SK-N-SH (cell line): ENCODE data around the gene GRM7. TPM values are rescaled to one million over a fixed set of nuclear protein-coding genes. Genes with fewer than 3 reads are reported as not detected.
"Not testable (repeated sequence)": the region's sequence is repeated elsewhere in the genome, so short reads cannot be mapped to it uniquely, and the experiment has no call there.

Experiments used
- CTCF ChIA-PET: fragments of 300-600, 350-600 bp; formaldehyde crosslinking; extraction: SDS; loops from one replicate; lab custom pipeline; 2021; lab: Yijun Ruan, JAX
- POLR2A ChIA-PET: fragments of 350-600 bp; sonication (Branson Sonifier 250); formaldehyde crosslinking; extraction: SDS; loops from one replicate; lab custom pipeline; 2020; ENCODE audit warnings: antibody characterized with exemption, inconsistent platforms; lab: Yijun Ruan, JAX
- DNase-seq: peaks from one replicate; pipeline ENCODE4 v3.0.0; 2012
- H2AFZ ChIP-seq: fragments of 200-600 bp; sonication (generic); 2 replicates; pipeline ENCODE4 v1.8.1; 2016; ENCODE audit warnings: antibody characterized with exemption, mild to moderate bottlenecking, low read depth
- H3F3A ChIP-seq: fragments of 200-600 bp; sonication (generic); replicated peaks from 2 replicates; pipeline ENCODE3; 2016; ENCODE audit warnings: antibody characterized with exemption, mild to moderate bottlenecking; ENCODE audit not compliant: insufficient read depth
- H3K27ac ChIP-seq, 2 experiments: fragments of 200-500 bp in 1 of 2; fragments of 200-600 bp in 1 of 2; sonication (Bioruptor generic) in 1 of 2; sonication (generic), shearing (Covaris generic) in 1 of 2; 2 replicates each; pipeline versions ENCODE4 v1.5.1 to v1.6.1; 2014 to 2016; ENCODE audit warnings: low read depth in 2 of 2, inconsistent platforms in 1 of 2, low read length in 1 of 2, mild to moderate bottlenecking in 1 of 2, mixed read lengths in 1 of 2
- H3K27me3 ChIP-seq: fragments of 200-600 bp; sonication (generic), shearing (Covaris generic); 2 replicates; pipeline ENCODE4 v1.6.1; 2016; ENCODE audit warnings: mixed run types; ENCODE audit not compliant: insufficient read depth
- H3K36me3 ChIP-seq, 2 experiments: fragments of 200-500 bp in 1 of 2; fragments of 200-600 bp in 1 of 2; sonication (Bioruptor generic) in 1 of 2; sonication (generic) in 1 of 2; replicated peaks in 1 of 2; 2 replicates each; pipeline versions ENCODE3 to v1.5.1; 2014 to 2016; ENCODE audit warnings: low read length in 1 of 2, mild to moderate bottlenecking in 1 of 2; ENCODE audit not compliant: insufficient read depth in 2 of 2, control insufficient read depth in 1 of 2
- H3K4me1 ChIP-seq, 2 experiments: fragments of 200-500 bp in 1 of 2; fragments of 200-600 bp in 1 of 2; sonication (Bioruptor generic) in 1 of 2; sonication (generic), shearing (Covaris generic) in 1 of 2; 2 replicates each; pipeline versions ENCODE4 v1.5.1 to v1.6.1; 2014 to 2016; ENCODE audit warnings: low read depth in 1 of 2, low read length in 1 of 2, mixed run types in 1 of 2; ENCODE audit not compliant: insufficient read depth in 2 of 2, control insufficient read depth in 1 of 2
- H3K4me2 ChIP-seq: fragments of 200-600 bp; sonication (generic), shearing (Covaris generic); 2 replicates; pipeline ENCODE4 v1.6.1; 2017; ENCODE audit warnings: mixed run types
- H3K4me3 ChIP-seq, 2 experiments: fragments of 200-500 bp in 1 of 2; fragments of 200-600 bp in 1 of 2; sonication (Bioruptor generic) in 1 of 2; sonication (generic), shearing (Covaris generic) in 1 of 2; 2 replicates each; pipeline versions ENCODE4 v1.5.1 to v1.8.1; 2014 to 2016; ENCODE audit warnings: low read depth in 2 of 2, inconsistent platforms in 1 of 2, low read length in 1 of 2, mild to moderate bottlenecking in 1 of 2, mixed read lengths in 1 of 2, moderate library complexity in 1 of 2
- H3K79me2 ChIP-seq: fragments of 200-600 bp; sonication (generic); 2 replicates; pipeline ENCODE4 v1.8.1; 2017; ENCODE audit warnings: mild to moderate bottlenecking; ENCODE audit not compliant: insufficient read depth
- H3K9ac ChIP-seq: fragments of 200-600 bp; sonication (generic); 2 replicates; pipeline ENCODE4 v1.6.1; 2017; ENCODE audit warnings: mixed run types
- H3K9me2 ChIP-seq: fragments of 200-600 bp; sonication (generic); 2 replicates; pipeline ENCODE4 v1.6.1; 2017; ENCODE audit warnings: mixed run types
- H3K9me3 ChIP-seq: fragments of 200-600 bp; sonication (generic); 2 replicates; pipeline ENCODE4 v1.6.1; 2017; ENCODE audit warnings: mixed run types, mild to moderate bottlenecking, moderate library complexity
- H4K20me1 ChIP-seq: fragments of 200-600 bp; sonication (generic); 2 replicates; pipeline ENCODE4 v1.6.1; 2017; ENCODE audit warnings: mild to moderate bottlenecking, mixed run types; ENCODE audit not compliant: insufficient read depth
- CHD2 ChIP-seq: fragments of 150-350 bp; IDR thresholded peaks from 2 replicates; pipeline ENCODE4 v1.6.1; 2018; ENCODE audit warnings: low read length; ENCODE audit not compliant: partially characterized antibody
- ELF1 ChIP-seq: IDR thresholded peaks from 2 replicates; pipeline ENCODE4 v1.4.0; 2012
- EP300 ChIP-seq, 2 experiments: IDR thresholded peaks; 2 replicates each; pipeline versions ENCODE4 v1.4.0 to v1.6.1; 2012; ENCODE audit warnings: borderline replicate concordance in 1 of 2, low read depth in 1 of 2, low read length in 1 of 2
- FOSL2 ChIP-seq: IDR thresholded peaks from 2 replicates; pipeline ENCODE4 v1.4.0; 2012; ENCODE audit warnings: low read depth, mild to moderate bottlenecking, moderate library complexity, borderline replicate concordance
- JUND ChIP-seq: IDR thresholded peaks from 2 replicates; pipeline ENCODE4 v1.4.0; 2012
- MEF2A ChIP-seq: IDR thresholded peaks from 2 replicates; pipeline ENCODE4 v1.4.0; 2012; ENCODE audit warnings: low read depth, borderline replicate concordance
- MXI1 ChIP-seq: IDR thresholded peaks from 2 replicates; pipeline ENCODE4 v1.6.1; 2012; ENCODE audit warnings: mild to moderate bottlenecking, low read depth, low read length, improper control_type of control experiment
- NFIC ChIP-seq: IDR thresholded peaks from 2 replicates; pipeline ENCODE4 v1.4.0; 2012; ENCODE audit warnings: borderline replicate concordance
- RAD21 ChIP-seq: IDR thresholded peaks from 2 replicates; pipeline ENCODE4 v1.6.1; 2012; ENCODE audit warnings: mild to moderate bottlenecking, low read length
- TAF1 ChIP-seq: IDR thresholded peaks from 2 replicates; pipeline ENCODE4 v1.6.1; 2012; ENCODE audit warnings: low read depth, mild to moderate bottlenecking, low read length, moderate library complexity, borderline replicate concordance
- WGBS: methylation state at CpG from one replicate; pipeline ENCODE4 v1.1.6; 2017; ENCODE audit warnings: low lambda C conversion rate; 5-methylcytosine and 5-hydroxymethylcytosine counted together
- polyA plus RNA-seq, 3 experiments: library from polyadenylated mRNA; depleted of rRNA; stranded (reverse); fragments of >200 nt; gene quantifications; 2 replicates each; pipeline ENCODE4 v1.2.3, GENCODE V29; 2012
- TF ChIP-seq, protein P1 (sequence below): fragments of 150-350 bp; IDR thresholded peaks from 2 replicates; pipeline ENCODE4 v1.6.1; 2016; ENCODE audit warnings: mild to moderate bottlenecking, low read depth, low read length
- TF ChIP-seq, protein P2 (sequence below): IDR thresholded peaks from 2 replicates; pipeline ENCODE4; 2012
- TF ChIP-seq, protein P3 (sequence below): IDR thresholded peaks from 2 replicates; pipeline ENCODE4 v1.6.1; 2012; ENCODE audit warnings: mild to moderate bottlenecking, low read depth, low read length, moderate library complexity
- TF ChIP-seq, protein P4 (sequence below): IDR thresholded peaks from 2 replicates; pipeline ENCODE4 v1.4.0; 2012; ENCODE audit warnings: low read depth

Gene GRM7
- polyA plus RNA-seq, 1 of the 3 experiments (the other 2 are of a cell fraction), result 0.03 TPM

DNA sequence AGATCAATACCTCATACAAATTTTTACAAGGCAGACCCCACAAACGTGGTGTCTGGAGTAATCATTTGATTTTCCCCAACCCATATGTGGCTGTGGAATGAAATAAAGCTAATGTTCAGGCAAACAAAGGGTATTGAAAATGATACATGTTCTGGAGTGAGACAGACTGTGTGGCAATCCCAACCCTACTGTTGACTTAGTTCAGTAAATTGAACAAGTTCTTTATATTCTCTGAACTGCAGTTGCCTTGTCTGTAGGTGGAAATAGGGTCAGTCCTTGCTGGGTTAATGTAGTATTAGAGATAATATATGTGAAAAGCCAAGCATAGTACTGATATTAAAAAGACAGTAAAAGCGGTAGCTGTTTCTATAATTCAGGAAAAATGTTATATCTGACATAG, 69.0 kb downstream of the GRM7 start (continued):
- no peak for TF ChIP-seq FOSL2
- TF ChIP-seq RAD21, result no peak
- no peak for TF ChIP-seq ELF1
- no peak for TF ChIP-seq NFIC
- no peak for TF ChIP-seq EP300 (IDR thresholded peaks at IDR 0.05; ENCODE audit: borderline replicate concordance in 1 of 2, low read depth in 1 of 2, low read length in 1 of 2)
- TF ChIP-seq, protein P1, sequence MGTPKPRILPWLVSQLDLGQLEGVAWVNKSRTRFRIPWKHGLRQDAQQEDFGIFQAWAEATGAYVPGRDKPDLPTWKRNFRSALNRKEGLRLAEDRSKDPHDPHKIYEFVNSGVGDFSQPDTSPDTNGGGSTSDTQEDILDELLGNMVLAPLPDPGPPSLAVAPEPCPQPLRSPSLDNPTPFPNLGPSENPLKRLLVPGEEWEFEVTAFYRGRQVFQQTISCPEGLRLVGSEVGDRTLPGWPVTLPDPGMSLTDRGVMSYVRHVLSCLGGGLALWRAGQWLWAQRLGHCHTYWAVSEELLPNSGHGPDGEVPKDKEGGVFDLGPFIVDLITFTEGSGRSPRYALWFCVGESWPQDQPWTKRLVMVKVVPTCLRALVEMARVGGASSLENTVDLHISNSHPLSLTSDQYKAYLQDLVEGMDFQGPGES, result no peak
- TF ChIP-seq CHD2, result no peak

DNA sequence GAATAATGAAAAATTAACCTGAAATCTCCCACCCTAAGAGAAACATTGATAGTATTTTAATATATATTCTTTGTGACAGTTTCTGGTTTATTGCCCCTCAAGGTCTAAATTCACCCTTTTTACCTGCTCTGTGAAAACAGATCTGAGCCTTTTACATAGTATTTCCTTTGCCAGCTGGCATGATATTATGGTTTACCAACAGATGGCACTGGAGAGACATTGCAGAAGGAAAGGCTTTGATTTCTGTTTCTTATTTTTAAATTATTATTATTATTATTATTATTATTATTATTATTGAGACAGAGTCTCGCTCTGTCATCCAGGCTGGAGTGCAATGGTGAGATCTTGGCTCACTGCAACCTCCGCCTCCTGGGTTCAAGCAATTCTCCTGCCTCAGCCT, 74.5 kb downstream of the GRM7 start:
- H3K27me3 ChIP-seq, POLR2A ChIA-PET, H3K9me2 ChIP-seq, H3K36me3 ChIP-seq, H3K4me2 ChIP-seq, H3K9me3 ChIP-seq, H3K9ac ChIP-seq, DNase-seq, CTCF ChIA-PET, H3F3A ChIP-seq, H3K79me2 ChIP-seq, H4K20me1 ChIP-seq, H3K4me1 ChIP-seq, H3K27ac ChIP-seq, H2AFZ ChIP-seq, H3K4me3 ChIP-seq: not testable (repeated sequence)
- 45% methylated on average over 2 of the region's 2 CpGs for WGBS
- peak; percentile 26; the same call in 1 of the 2 replicates for TF ChIP-seq RAD21

DNA sequence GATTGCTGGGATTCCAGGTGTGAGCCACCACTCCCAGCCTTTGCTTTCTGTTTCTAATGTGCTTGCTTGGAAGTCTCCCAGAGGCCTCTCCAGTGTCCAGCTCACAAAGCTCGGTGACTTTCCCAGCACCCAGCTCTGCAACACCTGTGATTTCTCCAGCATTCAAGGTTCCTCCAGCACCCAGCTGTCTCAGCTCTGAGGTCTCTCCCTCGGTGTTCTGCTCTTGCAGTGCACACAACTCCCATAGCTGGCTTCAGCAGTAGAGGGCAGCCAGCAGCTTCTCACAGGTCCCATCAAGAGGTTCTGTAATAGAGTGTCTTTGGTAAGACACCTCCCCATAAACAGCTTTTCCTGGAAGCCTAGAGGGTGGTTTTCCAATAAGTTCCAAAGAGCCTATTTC, 75.1 kb downstream of the GRM7 start:
- H3F3A ChIP-seq, result no peaks in the 10 kb centered on the region
- ChIA-PET POLR2A (no interaction called here), CTCF (no interaction called here)
- H3K27me3 ChIP-seq, result no peaks in the 10 kb centered on the region
- H3K9me2 ChIP-seq, result no peaks in the 10 kb centered on the region
- no peaks in the 10 kb centered on the region for H3K36me3 ChIP-seq
- TF ChIP-seq, protein P2, sequence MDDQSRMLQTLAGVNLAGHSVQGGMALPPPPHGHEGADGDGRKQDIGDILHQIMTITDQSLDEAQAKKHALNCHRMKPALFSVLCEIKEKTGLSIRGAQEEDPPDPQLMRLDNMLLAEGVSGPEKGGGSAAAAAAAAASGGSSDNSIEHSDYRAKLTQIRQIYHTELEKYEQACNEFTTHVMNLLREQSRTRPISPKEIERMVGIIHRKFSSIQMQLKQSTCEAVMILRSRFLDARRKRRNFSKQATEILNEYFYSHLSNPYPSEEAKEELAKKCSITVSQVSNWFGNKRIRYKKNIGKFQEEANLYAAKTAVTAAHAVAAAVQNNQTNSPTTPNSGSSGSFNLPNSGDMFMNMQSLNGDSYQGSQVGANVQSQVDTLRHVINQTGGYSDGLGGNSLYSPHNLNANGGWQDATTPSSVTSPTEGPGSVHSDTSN, result no peak
- TF ChIP-seq, protein P3, sequence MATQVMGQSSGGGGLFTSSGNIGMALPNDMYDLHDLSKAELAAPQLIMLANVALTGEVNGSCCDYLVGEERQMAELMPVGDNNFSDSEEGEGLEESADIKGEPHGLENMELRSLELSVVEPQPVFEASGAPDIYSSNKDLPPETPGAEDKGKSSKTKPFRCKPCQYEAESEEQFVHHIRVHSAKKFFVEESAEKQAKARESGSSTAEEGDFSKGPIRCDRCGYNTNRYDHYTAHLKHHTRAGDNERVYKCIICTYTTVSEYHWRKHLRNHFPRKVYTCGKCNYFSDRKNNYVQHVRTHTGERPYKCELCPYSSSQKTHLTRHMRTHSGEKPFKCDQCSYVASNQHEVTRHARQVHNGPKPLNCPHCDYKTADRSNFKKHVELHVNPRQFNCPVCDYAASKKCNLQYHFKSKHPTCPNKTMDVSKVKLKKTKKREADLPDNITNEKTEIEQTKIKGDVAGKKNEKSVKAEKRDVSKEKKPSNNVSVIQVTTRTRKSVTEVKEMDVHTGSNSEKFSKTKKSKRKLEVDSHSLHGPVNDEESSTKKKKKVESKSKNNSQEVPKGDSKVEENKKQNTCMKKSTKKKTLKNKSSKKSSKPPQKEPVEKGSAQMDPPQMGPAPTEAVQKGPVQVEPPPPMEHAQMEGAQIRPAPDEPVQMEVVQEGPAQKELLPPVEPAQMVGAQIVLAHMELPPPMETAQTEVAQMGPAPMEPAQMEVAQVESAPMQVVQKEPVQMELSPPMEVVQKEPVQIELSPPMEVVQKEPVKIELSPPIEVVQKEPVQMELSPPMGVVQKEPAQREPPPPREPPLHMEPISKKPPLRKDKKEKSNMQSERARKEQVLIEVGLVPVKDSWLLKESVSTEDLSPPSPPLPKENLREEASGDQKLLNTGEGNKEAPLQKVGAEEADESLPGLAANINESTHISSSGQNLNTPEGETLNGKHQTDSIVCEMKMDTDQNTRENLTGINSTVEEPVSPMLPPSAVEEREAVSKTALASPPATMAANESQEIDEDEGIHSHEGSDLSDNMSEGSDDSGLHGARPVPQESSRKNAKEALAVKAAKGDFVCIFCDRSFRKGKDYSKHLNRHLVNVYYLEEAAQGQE, result no peak
- TF ChIP-seq, protein P4, sequence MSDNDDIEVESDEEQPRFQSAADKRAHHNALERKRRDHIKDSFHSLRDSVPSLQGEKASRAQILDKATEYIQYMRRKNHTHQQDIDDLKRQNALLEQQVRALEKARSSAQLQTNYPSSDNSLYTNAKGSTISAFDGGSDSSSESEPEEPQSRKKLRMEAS, result no peak
- TF ChIP-seq TAF1, result no peak
- no peak for TF ChIP-seq MXI1
- no peak for TF ChIP-seq JUND
- no peak for TF ChIP-seq MEF2A
- TF ChIP-seq, protein P1, result no peak
- H2AFZ ChIP-seq, result no peak overlapping the region
- H3K79me2 ChIP-seq, result no peaks in the 10 kb centered on the region
- no peak overlapping the region for H3K4me2 ChIP-seq
- no peak overlapping the region for H3K27ac ChIP-seq
- no peak overlapping the region for H3K9ac ChIP-seq
- peaks cover 9% of the 10 kb centered on the region; the same call in 1 of the 2 replicates for H3K9me3 ChIP-seq
- H3K4me1 ChIP-seq, result no peaks in the 10 kb centered on the region; a peak in 1 of 4 replicates
- no peak overlapping the region for H3K4me3 ChIP-seq
- no peak for DNase-seq
- H4K20me1 ChIP-seq, result no peaks in the 10 kb centered on the region
- 25% methylated on average over 2 of the region's 2 CpGs for WGBS
